ENCODE measurements around the gene GPR15LG.

GRCh38 chr10:84159076-84159685 lies 14.4 kb upstream of the GPR15LG start:
- TF ChIP-seq POLR2AphosphoS5 (IDR thresholded peaks at IDR 0.05; ENCODE audit: borderline replicate concordance, low read depth, low read length): no peak
- no peak for TF ChIP-seq EZH2 (IDR thresholded peaks at IDR 0.05)
